OCI-LY7 (cell line): Measurements from ENCODE around the gene PKP1. TPM values are rescaled to one million over a fixed set of nuclear protein-coding genes. Genes with fewer than 3 reads are reported as not detected.

ENCODE experiments used
- BruUV-seq: library from RNA; stranded (reverse); fragments of 400-500 nt; replicated peaks from 2 replicates; lab custom pipeline; 2021; lab: Mats Ljungman, UMichigan
- CTCF ChIA-PET: fragments of 300-600 bp; sonication (Branson Sonifier 250); formaldehyde crosslinking; loops from one replicate; lab custom pipeline; 2022; ENCODE audit warnings: antibody characterized with exemption; ENCODE audit not compliant: unreplicated experiment; lab: Charles Lee
- POLR2A ChIA-PET: fragments of 300-600 bp; sonication (Branson Sonifier 250); formaldehyde crosslinking; loops from one replicate; lab custom pipeline; 2022; ENCODE audit warnings: antibody characterized with exemption; lab: Charles Lee
- DNase-seq: peaks from one replicate; pipeline ENCODE4 v3.0.0-alpha.2; 2015; ENCODE audit warnings: low spot score
- H2AFZ ChIP-seq: fragments of 200-600 bp; sonication (generic), shearing (Covaris generic); 2 replicates; pipeline ENCODE4 v1.6.1; 2014; ENCODE audit warnings: mild to moderate bottlenecking, antibody characterized with exemption, low read length, moderate library complexity
- H3K27ac ChIP-seq: fragments of 200-600 bp; sonication (generic); 2 replicates; pipeline ENCODE4 v1.5.1; 2014; ENCODE audit warnings: mixed run types, low read depth, mild to moderate bottlenecking, moderate library complexity, low read length, inconsistent platforms; ENCODE audit not compliant: poor library complexity, severe bottlenecking
- H3K36me3 ChIP-seq: fragments of 200-600 bp; sonication (generic); 2 replicates; pipeline ENCODE4 v1.6.1; 2014; ENCODE audit warnings: mild to moderate bottlenecking, antibody characterized with exemption, low read length, moderate library complexity, mixed read lengths; ENCODE audit not compliant: insufficient read depth
- H3K4me1 ChIP-seq: fragments of 200-600 bp; sonication (generic); 2 replicates; pipeline ENCODE4 v1.5.1; 2014; ENCODE audit warnings: mild to moderate bottlenecking, low read length; ENCODE audit not compliant: insufficient read depth, poor library complexity, severe bottlenecking
- H3K4me2 ChIP-seq: fragments of 200-600 bp; sonication (generic); 2 replicates; pipeline ENCODE4 v1.6.1; 2014; ENCODE audit warnings: mild to moderate bottlenecking, low read length
- H3K4me3 ChIP-seq: fragments of 200-600 bp; sonication (generic); 2 replicates; pipeline ENCODE4 v1.5.1; 2014; ENCODE audit warnings: mild to moderate bottlenecking, low read depth, low read length; ENCODE audit not compliant: poor library complexity, severe bottlenecking
- H3K79me2 ChIP-seq: fragments of 200-600 bp; sonication (generic); 2 replicates; pipeline ENCODE4 v1.6.1; 2016; ENCODE audit warnings: low read depth, mild to moderate bottlenecking, low read length, moderate library complexity, mixed read lengths; ENCODE audit not compliant: insufficient read depth
- H3K9me2 ChIP-seq: fragments of 200-600 bp; sonication (generic); 2 replicates; pipeline ENCODE4 v1.6.1; 2016; ENCODE audit warnings: mild to moderate bottlenecking, low read length, mixed read lengths; ENCODE audit not compliant: insufficient read depth
- H3K9me3 ChIP-seq: fragments of 200-600 bp; sonication (generic); 2 replicates; pipeline ENCODE4 v1.6.1; 2014; ENCODE audit warnings: mild to moderate bottlenecking, mixed run types, low read length, mixed read lengths
- H4K20me1 ChIP-seq: fragments of 200-600 bp; sonication (generic); 2 replicates; pipeline ENCODE4 v1.6.1; 2014; ENCODE audit warnings: mild to moderate bottlenecking, antibody characterized with exemption, low read length, moderate library complexity, mixed read lengths; ENCODE audit not compliant: insufficient read depth
- EZH2phosphoT487 ChIP-seq: fragments of 200-600 bp; sonication (generic); IDR thresholded peaks from 2 replicates; pipeline ENCODE4 v1.6.1; 2018; ENCODE audit warnings: low read depth, borderline replicate concordance, mild to moderate bottlenecking, mixed run types, antibody characterized with exemption, low read length, moderate library complexity, mixed read lengths
- intact Hi-C: fragments of 100-400 bp; cut with micrococcal nuclease; formaldehyde crosslinking; loops from one replicate; pipeline ENCODE4 v1.10.0; 2022; ENCODE audit not compliant: unreplicated experiment
- total RNA-seq, 2 experiments: library from RNA; depleted of rRNA in 1 of 2; stranded (reverse); fragments of >200 nt in 1 of 2; shearing (Covaris generic) in 1 of 2; gene quantifications; 2 replicates each; pipeline ENCODE4 v1.2.3, GENCODE V29; 2014 to 2022
- TF ChIP-seq, protein P1 (sequence below): fragments of 200-600 bp; sonication (generic); conservative IDR thresholded peaks from 2 replicates; pipeline ENCODE4 v1.5.1; 2014; ENCODE audit warnings: mild to moderate bottlenecking, antibody characterized with exemption, low read length, moderate library complexity, mixed read lengths

The PKP1 gene
- total RNA-seq, 2 experiments from 2014 or later = not detected

DNA sequence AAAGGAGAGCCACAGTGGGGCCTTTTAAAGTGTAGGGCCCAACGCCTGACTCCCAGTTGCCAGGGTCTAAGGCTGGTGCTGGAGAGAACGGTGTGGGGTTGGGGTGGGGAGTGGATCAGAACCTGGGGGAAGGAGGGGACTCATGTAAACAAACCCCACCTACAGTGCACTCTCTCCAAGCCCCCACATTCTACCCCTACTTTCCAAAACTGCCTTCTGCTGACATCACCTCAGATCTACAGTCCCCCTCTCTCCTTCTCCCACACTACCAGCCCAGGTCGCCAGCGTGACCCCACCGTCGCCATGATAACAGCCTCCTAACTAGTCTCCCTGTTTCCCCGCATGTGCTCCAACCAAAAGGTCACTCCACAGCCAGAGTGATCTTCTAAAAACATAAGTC lies 67.6 kb downstream of the PKP1 start:
- H3K4me1 ChIP-seq = no peaks in the 10 kb centered on the region
- H4K20me1 ChIP-seq = no peaks in the 10 kb centered on the region
- TF ChIP-seq, protein P1, sequence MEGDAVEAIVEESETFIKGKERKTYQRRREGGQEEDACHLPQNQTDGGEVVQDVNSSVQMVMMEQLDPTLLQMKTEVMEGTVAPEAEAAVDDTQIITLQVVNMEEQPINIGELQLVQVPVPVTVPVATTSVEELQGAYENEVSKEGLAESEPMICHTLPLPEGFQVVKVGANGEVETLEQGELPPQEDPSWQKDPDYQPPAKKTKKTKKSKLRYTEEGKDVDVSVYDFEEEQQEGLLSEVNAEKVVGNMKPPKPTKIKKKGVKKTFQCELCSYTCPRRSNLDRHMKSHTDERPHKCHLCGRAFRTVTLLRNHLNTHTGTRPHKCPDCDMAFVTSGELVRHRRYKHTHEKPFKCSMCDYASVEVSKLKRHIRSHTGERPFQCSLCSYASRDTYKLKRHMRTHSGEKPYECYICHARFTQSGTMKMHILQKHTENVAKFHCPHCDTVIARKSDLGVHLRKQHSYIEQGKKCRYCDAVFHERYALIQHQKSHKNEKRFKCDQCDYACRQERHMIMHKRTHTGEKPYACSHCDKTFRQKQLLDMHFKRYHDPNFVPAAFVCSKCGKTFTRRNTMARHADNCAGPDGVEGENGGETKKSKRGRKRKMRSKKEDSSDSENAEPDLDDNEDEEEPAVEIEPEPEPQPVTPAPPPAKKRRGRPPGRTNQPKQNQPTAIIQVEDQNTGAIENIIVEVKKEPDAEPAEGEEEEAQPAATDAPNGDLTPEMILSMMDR = no peak
- TF ChIP-seq EZH2phosphoT487 = no peak
- no peak overlapping the region for H3K4me3 ChIP-seq
- no peak overlapping the region for H2AFZ ChIP-seq
- H3K9me2 ChIP-seq = no peaks in the 10 kb centered on the region
- POLR2A ChIA-PET = no interaction called here
- no peaks in the 10 kb centered on the region for H3K9me3 ChIP-seq
- BruUV-seq = no TSS peak
- H3K27ac ChIP-seq = no peak overlapping the region
- H3K4me2 ChIP-seq = no peak overlapping the region
- no peak for DNase-seq
- intact Hi-C loops = no loop called here
- no peaks in the 10 kb centered on the region for H3K36me3 ChIP-seq
- no peaks in the 10 kb centered on the region for H3K79me2 ChIP-seq
- CTCF ChIA-PET = no interaction called here

GRCh38 chr1:201351617-201352016 lies 68.3 kb downstream of the PKP1 start:
- Histone ChIP-seq H3K4me2 (no peak overlapping the region), H3K27ac (no peak overlapping the region), H2AFZ (no peak overlapping the region), H3K36me3 (no peaks in the 10 kb centered on the region), H3K4me1 (no peaks in the 10 kb centered on the region), H3K79me2 (no peaks in the 10 kb centered on the region), H3K9me2 (no peaks in the 10 kb centered on the region), H3K4me3 (no peak overlapping the region), H3K9me3 (no peaks in the 10 kb centered on the region), H4K20me1 (no peaks in the 10 kb centered on the region)
- TF ChIP-seq, protein P1 = no peak
- TF ChIP-seq EZH2phosphoT487 = no peak
- DNase-seq = no peak
- CTCF ChIA-PET = no interaction called here
- intact Hi-C loops = no loop called here
- POLR2A ChIA-PET = no interaction called here
- BruUV-seq = no TSS peak

DNA sequence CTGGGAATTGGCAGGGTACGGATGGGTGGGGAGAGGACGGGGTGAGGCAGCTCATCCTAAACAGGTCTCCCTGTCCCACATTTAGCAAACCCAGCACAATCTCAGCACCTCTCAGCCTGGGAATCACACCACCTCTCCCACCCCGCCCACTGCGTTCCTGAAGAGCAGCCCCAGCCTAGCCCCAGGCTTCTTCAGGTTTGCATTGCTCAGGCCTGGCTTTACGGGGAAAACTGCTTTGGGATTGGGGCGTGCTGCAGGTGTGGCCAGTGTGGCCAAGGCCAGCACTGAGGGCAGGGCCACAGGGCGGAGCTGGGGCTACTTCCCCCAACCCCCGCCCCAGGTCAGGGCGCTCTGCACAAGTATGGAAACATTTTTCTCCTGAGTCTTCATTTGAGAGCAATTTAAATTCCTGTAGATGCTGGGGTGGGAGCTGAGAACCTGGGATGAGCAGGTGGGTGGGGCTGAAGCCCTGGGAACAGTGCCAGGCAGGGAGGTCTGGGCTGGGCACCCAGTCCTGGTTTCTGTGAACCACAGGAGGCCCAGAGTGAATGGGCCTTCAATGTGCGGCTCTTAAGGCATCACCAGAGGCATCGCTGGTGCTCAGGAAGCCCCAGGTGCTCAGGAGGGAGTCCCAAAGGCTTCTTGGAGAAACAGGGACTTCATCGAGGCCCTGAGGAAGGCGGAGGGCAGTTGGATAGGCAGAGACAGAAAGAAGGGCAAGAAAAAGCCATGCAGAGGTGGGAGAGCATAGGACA lies 70.1 kb downstream of the PKP1 start:
- CTCF ChIA-PET = no interaction called here
- TF ChIP-seq, protein P1 = no peak
- TF ChIP-seq EZH2phosphoT487 = no peak
- no peaks in the 10 kb centered on the region for H3K79me2 ChIP-seq
- H3K4me3 ChIP-seq = no peak overlapping the region
- H3K9me3 ChIP-seq = no peaks in the 10 kb centered on the region
- H3K27ac ChIP-seq = no peak overlapping the region
- no peaks in the 10 kb centered on the region for H3K4me1 ChIP-seq
- no peak overlapping the region for H3K4me2 ChIP-seq
- no peaks in the 10 kb centered on the region for H3K36me3 ChIP-seq
- no TSS peak for BruUV-seq
- intact Hi-C loops = no loop called here
- DNase-seq = no peak
- no peaks in the 10 kb centered on the region for H3K9me2 ChIP-seq
- POLR2A ChIA-PET = no interaction called here
- no peak overlapping the region for H2AFZ ChIP-seq
- H4K20me1 ChIP-seq = no peaks in the 10 kb centered on the region
